H1 (cell line): Measurements from ENCODE around the gene CCR3. TPM values are rescaled to one million over a fixed set of nuclear protein-coding genes. Genes with fewer than 3 reads are reported as not detected.

Experiments
- CHD2 ChIP-seq: IDR thresholded peaks from 2 replicates; pipeline ENCODE4 v1.6.1; 2012; ENCODE audit warnings: low read length, improper control_type of control experiment
- NRF1 ChIP-seq: IDR thresholded peaks from 2 replicates; pipeline ENCODE4 v1.6.1; 2011; ENCODE audit warnings: mild to moderate bottlenecking, low read depth, low read length, improper control_type of control experiment
- PHF8 ChIP-seq: fragments of 200-600 bp; sonication (generic); conservative IDR thresholded peaks from 2 replicates; pipeline ENCODE4 v1.7.1; 2012; ENCODE audit warnings: low read depth, mild to moderate bottlenecking, inconsistent platforms, low read length, moderate library complexity
- RAD21 ChIP-seq, 2 experiments: IDR thresholded peaks in 1 of 2; conservative IDR thresholded peaks in 1 of 2; 2 replicates each; pipeline ENCODE4 v1.6.1; 2011; ENCODE audit warnings: low read depth in 2 of 2, low read length in 2 of 2, improper control_type of control experiment in 1 of 2, inconsistent platforms in 1 of 2, mild to moderate bottlenecking in 1 of 2, moderate library complexity in 1 of 2
- SP2 ChIP-seq: IDR thresholded peaks from 2 replicates; pipeline ENCODE4 v1.6.1; 2012; ENCODE audit warnings: mild to moderate bottlenecking, low read length, inconsistent platforms
- TAF1 ChIP-seq: IDR thresholded peaks from 2 replicates; pipeline ENCODE4 v1.6.1; 2011; ENCODE audit warnings: mild to moderate bottlenecking, low read depth, low read length
- TAF7 ChIP-seq: optimal IDR thresholded peaks from 2 replicates; pipeline ENCODE3; 2011; ENCODE audit warnings: low read depth, mild to moderate bottlenecking, inconsistent platforms, low read length, moderate library complexity, borderline replicate concordance
- polyA plus RNA-seq, 7 experiments: library from polyadenylated mRNA; depleted of rRNA in 3 of 7; stranded (reverse) in 5 of 7; unstranded in 2 of 7; fragments of >200 nt in 5 of 7; fragments of 200-250 nt in 2 of 7; gene quantifications; 1 replicate in 5 of 7; 2 replicates in 1 of 7; 4 replicates in 1 of 7; pipeline versions ENCODE4 v1.2.1 to v1.2.3, GENCODE V29; 2011 to 2013; ENCODE audit warnings: missing spikeins in 2 of 7, mixed read lengths in 2 of 7
- total RNA-seq: library from RNA; stranded (reverse); fragmentation: NEBNext Ultra II Directional; extraction: Animal tissue kit (Norgen Biotek cat#: 25700); gene quantifications from 2 replicates; pipeline ENCODE4 v1.2.1, GENCODE V29; 2021
- TF ChIP-seq, protein P1 (sequence below): IDR thresholded peaks from 2 replicates; pipeline ENCODE4 v1.6.1; 2011; ENCODE audit warnings: low read depth, mild to moderate bottlenecking, low read length; ENCODE audit not compliant: insufficient read depth

The CCR3 gene
- total and polyA plus RNA-seq, 2 of the 8 experiments (the other 6 are each of a cell fraction or from before 2014, with no cell fraction given) = not detected

DNA sequence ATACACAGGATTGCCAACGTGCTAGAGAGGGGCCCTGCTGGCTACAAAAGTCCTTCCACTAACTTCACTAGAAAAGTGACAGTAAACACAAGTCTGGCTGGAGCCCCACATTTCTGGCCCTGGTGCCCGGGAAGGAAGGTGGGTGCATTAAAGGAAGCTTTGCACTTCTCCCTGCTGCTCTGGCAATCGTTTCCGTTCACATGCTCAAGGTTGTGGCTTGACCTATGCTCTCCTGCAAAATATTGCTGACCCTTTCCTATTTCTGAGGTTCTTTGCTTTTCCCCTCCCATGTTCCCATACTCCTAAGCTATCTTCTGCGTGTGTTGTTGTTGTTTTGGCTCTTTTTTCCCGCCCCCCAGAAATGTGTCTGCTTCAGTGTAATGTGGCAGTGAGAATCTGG lies 9.1 kb upstream of the CCR3 start (continued):
- TF ChIP-seq, protein P1, sequence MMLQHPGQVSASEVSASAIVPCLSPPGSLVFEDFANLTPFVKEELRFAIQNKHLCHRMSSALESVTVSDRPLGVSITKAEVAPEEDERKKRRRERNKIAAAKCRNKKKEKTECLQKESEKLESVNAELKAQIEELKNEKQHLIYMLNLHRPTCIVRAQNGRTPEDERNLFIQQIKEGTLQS = no peak
- TF ChIP-seq TAF7 (no peak), RAD21 (IDR thresholded peaks at IDR 0.05 in 1 of 2, conservative IDR thresholded peaks at IDR 0.05 in 1 of 2; ENCODE audit: low read depth in 2 of 2, low read length in 2 of 2) (no peak), NRF1 (no peak), CHD2 (no peak), SP2 (no peak), PHF8 (no peak), TAF1 (no peak)
